CD4-positive, alpha-beta memory T cell (primary cell): ENCODE data around the gene CPVL. TPM values are rescaled to one million over a fixed set of nuclear protein-coding genes. Genes with fewer than 3 reads are reported as not detected.

Experiments
- CTCF ChIA-PET: fragments of 350-600 bp; sonication (Branson Sonifier 250); formaldehyde crosslinking; loops from one replicate; lab custom pipeline; 2021; ENCODE audit warnings: inconsistent platforms; ENCODE audit not compliant: partially characterized antibody; lab: Charles Lee
- POLR2A ChIA-PET: fragments of 350-600 bp; sonication (Branson Sonifier 250); formaldehyde crosslinking; loops from one replicate; lab custom pipeline; 2021; ENCODE audit not compliant: partially characterized antibody; lab: Charles Lee
- DNase-seq, 5 donors: peaks; one replicate each; pipeline versions ENCODE4 v3.0.0 to v3.0.0-alpha.2; 2020 to 2022; ENCODE audit warnings: mixed read lengths in 1 of 5
- H3K27ac ChIP-seq: one replicate; pipeline ENCODE4 v1.7.0; 2013; ENCODE audit warnings: low read depth, low read length
- H3K27me3 ChIP-seq: 2 replicates; pipeline ENCODE4 v1.7.0; 2013; ENCODE audit warnings: mild to moderate bottlenecking, low read length, moderate library complexity; ENCODE audit not compliant: insufficient read depth
- H3K36me3 ChIP-seq: 2 replicates; pipeline ENCODE4 v1.7.0; 2013; ENCODE audit warnings: mild to moderate bottlenecking, low read length, moderate library complexity; ENCODE audit not compliant: insufficient read depth
- H3K4me1 ChIP-seq: 2 replicates; pipeline ENCODE4 v1.7.0; 2013; ENCODE audit warnings: mild to moderate bottlenecking, low read length, moderate library complexity; ENCODE audit not compliant: insufficient read depth
- H3K4me3 ChIP-seq, 2 donors: one replicate each; pipeline ENCODE4 v1.7.0; 2013; ENCODE audit warnings: low read length in 2 of 2, mild to moderate bottlenecking in 1 of 2
- H3K9me3 ChIP-seq, 2 donors: one replicate each; pipeline ENCODE4 v1.7.0; 2013; ENCODE audit warnings: low read length in 2 of 2, control low read depth in 1 of 2; ENCODE audit not compliant: control insufficient read depth in 1 of 2
- H3K27ac Mint-ChIP-seq, 7 donors: one replicate each; pipeline ENCODE4 v1.8.0; 2020 to 2021; ENCODE audit warnings: mixed read lengths in 7 of 7, mild to moderate bottlenecking in 6 of 7, inconsistent platforms in 3 of 7, moderate library complexity in 3 of 7
- H3K27me3 Mint-ChIP-seq, 2 donors: one replicate each; pipeline ENCODE4 v1.8.0; 2020 to 2021; ENCODE audit warnings: mixed read lengths in 2 of 2
- H3K36me3 Mint-ChIP-seq, 2 donors: one replicate each; pipeline ENCODE4 v1.8.0; 2020 to 2021; ENCODE audit warnings: mixed read lengths in 2 of 2, inconsistent platforms in 1 of 2, mild to moderate bottlenecking in 1 of 2
- H3K4me1 Mint-ChIP-seq, 4 donors: one replicate each; pipeline ENCODE4 v1.8.0; 2020 to 2021; ENCODE audit warnings: mixed read lengths in 4 of 4, mild to moderate bottlenecking in 1 of 4
- H3K4me3 Mint-ChIP-seq, 8 donors: one replicate each; pipeline ENCODE4 v1.8.0; 2020 to 2021; ENCODE audit warnings: mixed read lengths in 8 of 8, mild to moderate bottlenecking in 7 of 8, moderate library complexity in 6 of 8, inconsistent platforms in 3 of 8
- H3K9me3 Mint-ChIP-seq, 8 donors: one replicate each; pipeline ENCODE4 v1.8.0; 2020 to 2021; ENCODE audit warnings: mixed read lengths in 8 of 8, mild to moderate bottlenecking in 5 of 8, inconsistent platforms in 3 of 8, moderate library complexity in 1 of 8
- intact Hi-C: fragments of 100-400 bp; cut with micrococcal nuclease; formaldehyde crosslinking; loops from one replicate; pipeline ENCODE4 v1.15.1; 2023
- polyA plus RNA-seq, 2 donors: library from polyadenylated mRNA; unstranded; fragments of 300-500 nt; fragmentation: Illumina TruSeq; gene quantifications; one replicate each; pipeline ENCODE4 v1.2.3, GENCODE V29; 2021
- total RNA-seq, 2 experiments: library from RNA; stranded (reverse); gene quantifications; one replicate each; pipeline ENCODE4 v1.2.3, GENCODE V29; 2021

CPVL gene
- total and polyA plus RNA-seq, 4 experiments from 2014 or later, result 0.61 to 1.6 (median 1.3) TPM; not detected in 1

- Histone ChIP-seq H3K27ac (no peak overlapping the region), H3K27me3 (no peaks in the 10 kb centered on the region), H3K4me1 (no peaks in the 10 kb centered on the region), H3K36me3 (no peaks in the 10 kb centered on the region), H3K9me3 (no peaks in the 10 kb centered on the region), H3K4me3 (no peak overlapping the region)
- no peak for DNase-seq
- peaks cover 0 to 9% (median 3%) of the 10 kb centered on the region in 4 donors for H3K4me1 Mint-ChIP-seq
- intact Hi-C loops, result no loop called here
- no peak overlapping the region for H3K27ac Mint-ChIP-seq
- POLR2A ChIA-PET, result no interaction called here
- CTCF ChIA-PET, result interaction anchor here (0.5 to 0.6 kb wide), 3 partner anchors 24 to 60 kb away, joined by 3 read pairs; no protein-coding TSS in a partner anchor
- H3K9me3 Mint-ChIP-seq, result peaks cover 0 to 6% (median 3%) of the 10 kb centered on the region in 8 donors
- peak overlapping the region in 1 of 8 donors; percentile 29 for H3K4me3 Mint-ChIP-seq
- H3K36me3 Mint-ChIP-seq, result no peaks in the 10 kb centered on the region
- H3K27me3 Mint-ChIP-seq, result peaks cover 2 to 4% of the 10 kb centered on the region in 2 donors
These were observed 10.6 kb upstream of the CPVL start for GRCh38 chr7:29156907-29157452.

GRCh38 chr7:29154076-29154475 lies 7.7 kb upstream of the CPVL start:
- CTCF ChIA-PET, result no interaction called here
- H3K9me3 Mint-ChIP-seq, result peaks cover 0 to 6% (median 0%) of the 10 kb centered on the region in 8 donors
- no peak overlapping the region for H3K27ac Mint-ChIP-seq
- H3K36me3 ChIP-seq, result no peaks in the 10 kb centered on the region
- peaks cover 0 to 9% (median 3%) of the 10 kb centered on the region in 4 donors for H3K4me1 Mint-ChIP-seq
- intact Hi-C loops, result no loop called here
- H3K36me3 Mint-ChIP-seq, result no peaks in the 10 kb centered on the region
- no peaks in the 10 kb centered on the region for H3K9me3 ChIP-seq
- H3K27me3 ChIP-seq, result no peaks in the 10 kb centered on the region
- no peaks in the 10 kb centered on the region for H3K4me1 ChIP-seq
- peaks cover 0 to 8% of the 10 kb centered on the region in 2 donors for H3K27me3 Mint-ChIP-seq
- POLR2A ChIA-PET, result no interaction called here
- no peak overlapping the region for H3K4me3 Mint-ChIP-seq
- DNase-seq, result no peak
- H3K4me3 ChIP-seq, result no peak overlapping the region
- H3K27ac ChIP-seq, result no peak overlapping the region

GRCh38 chr7:29150856-29151255 lies 4.5 kb upstream of the CPVL start:
- Histone ChIP-seq H3K4me3 (no peak overlapping the region), H3K27me3 (peaks cover 6% of the 10 kb centered on the region), H3K4me1 (no peaks in the 10 kb centered on the region), H3K9me3 (no peaks in the 10 kb centered on the region), H3K36me3 (no peaks in the 10 kb centered on the region), H3K27ac (no peak overlapping the region)
- Mint-ChIP-seq H3K27me3 (peaks cover 17 to 28% of the 10 kb centered on the region in 2 donors), H3K4me3 (no peak overlapping the region), H3K9me3 (peaks cover 0 to 6% (median 0%) of the 10 kb centered on the region in 8 donors), H3K36me3 (no peaks in the 10 kb centered on the region), H3K27ac (no peak overlapping the region), H3K4me1 (peaks cover 0 to 4% (median 0%) of the 10 kb centered on the region in 4 donors)
- intact Hi-C loops, result no loop called here
- ChIA-PET POLR2A (no interaction called here), CTCF (no interaction called here)
- no peak for DNase-seq

GRCh38 chr7:29149036-29149435 lies 2.7 kb upstream of the CPVL start:
- no peak for DNase-seq
- H3K27me3 Mint-ChIP-seq, result peaks cover 22 to 37% of the 10 kb centered on the region in 2 donors
- Histone ChIP-seq H3K36me3 (no peaks in the 10 kb centered on the region), H3K27me3 (peaks cover 6% of the 10 kb centered on the region), H3K9me3 (no peaks in the 10 kb centered on the region), H3K4me1 (no peaks in the 10 kb centered on the region), H3K4me3 (no peak overlapping the region), H3K27ac (no peak overlapping the region)
- no peaks in the 10 kb centered on the region for H3K9me3 Mint-ChIP-seq
- no peaks in the 10 kb centered on the region for H3K36me3 Mint-ChIP-seq
- intact Hi-C loops, result no loop called here
- peaks cover 0 to 4% (median 0%) of the 10 kb centered on the region in 4 donors for H3K4me1 Mint-ChIP-seq
- ChIA-PET CTCF (no interaction called here), POLR2A (no interaction called here)
- H3K4me3 Mint-ChIP-seq, result no peak overlapping the region
- H3K27ac Mint-ChIP-seq, result no peak overlapping the region

- DNase-seq, result no peak
- Mint-ChIP-seq H3K4me1 (peaks cover 0 to 4% (median 0%) of the 10 kb centered on the region in 4 donors), H3K27me3 (peaks cover 23 to 45% of the 10 kb centered on the region in 2 donors), H3K36me3 (no peaks in the 10 kb centered on the region), H3K27ac (no peak overlapping the region), H3K9me3 (peaks cover 0 to 2% (median 0%) of the 10 kb centered on the region in 8 donors), H3K4me3 (no peak overlapping the region)
- Histone ChIP-seq H3K4me1 (no peaks in the 10 kb centered on the region), H3K27ac (no peak overlapping the region), H3K4me3 (no peak overlapping the region), H3K9me3 (no peaks in the 10 kb centered on the region), H3K36me3 (no peaks in the 10 kb centered on the region), H3K27me3 (peaks cover 6% of the 10 kb centered on the region)
- CTCF ChIA-PET, result no interaction called here
- intact Hi-C loops, result no loop called here
- POLR2A ChIA-PET, result no interaction called here
These were observed 1.5 kb upstream of the CPVL start for GRCh38 chr7:29147821-29148220.

- Histone ChIP-seq H3K9me3 (no peaks in the 10 kb centered on the region), H3K4me1 (no peaks in the 10 kb centered on the region), H3K36me3 (no peaks in the 10 kb centered on the region), H3K4me3 (no peak overlapping the region), H3K27me3 (peaks cover 6% of the 10 kb centered on the region), H3K27ac (no peak overlapping the region)
- POLR2A ChIA-PET, result no interaction called here
- intact Hi-C loops, result no loop called here
- peaks cover 0 to 2% (median 0%) of the 10 kb centered on the region in 8 donors for H3K9me3 Mint-ChIP-seq
- no peak overlapping the region for H3K4me3 Mint-ChIP-seq
- DNase-seq, result no peak
- peaks cover 25 to 48% of the 10 kb centered on the region in 2 donors for H3K27me3 Mint-ChIP-seq
- peaks cover 0 to 4% (median 0%) of the 10 kb centered on the region in 4 donors for H3K4me1 Mint-ChIP-seq
- no peaks in the 10 kb centered on the region for H3K36me3 Mint-ChIP-seq
- no peak overlapping the region for H3K27ac Mint-ChIP-seq
- CTCF ChIA-PET, result no interaction called here
These were observed 712 bp upstream of the CPVL start for GRCh38 chr7:29146888-29147609.

- no peak overlapping the region for H3K27ac ChIP-seq
- Mint-ChIP-seq H3K36me3 (no peaks in the 10 kb centered on the region), H3K27me3 (peaks cover 25 to 48% of the 10 kb centered on the region in 2 donors), H3K27ac (no peak overlapping the region), H3K4me3 (no peak overlapping the region), H3K9me3 (peaks cover 0 to 2% (median 0%) of the 10 kb centered on the region in 8 donors), H3K4me1 (peaks cover 0 to 4% (median 0%) of the 10 kb centered on the region in 4 donors)
- no peaks in the 10 kb centered on the region for H3K4me1 ChIP-seq
- intact Hi-C loops, result no loop called here
- peaks cover 6% of the 10 kb centered on the region for H3K27me3 ChIP-seq
- DNase-seq, result no peak
- no peaks in the 10 kb centered on the region for H3K9me3 ChIP-seq
- no peaks in the 10 kb centered on the region for H3K36me3 ChIP-seq
- no peak overlapping the region for H3K4me3 ChIP-seq
- CTCF ChIA-PET, result interaction anchor here (1.0 kb wide), 1 partner anchor 263 kb away, joined by 3 read pairs; no protein-coding TSS in a partner anchor
- POLR2A ChIA-PET, result no interaction called here
These were observed 732 bp downstream of the CPVL start for GRCh38 chr7:29145553-29146056.
